GM18858 (cell line): ENCODE results near the gene CUL9.

Experiments used
- ATAC-seq: cut with Tn5 transposase; IDR thresholded peaks from one replicate; pipeline ENCODE4 v1.9.1; 2021; ENCODE audit not compliant: unreplicated experiment

Gene CUL9

DNA sequence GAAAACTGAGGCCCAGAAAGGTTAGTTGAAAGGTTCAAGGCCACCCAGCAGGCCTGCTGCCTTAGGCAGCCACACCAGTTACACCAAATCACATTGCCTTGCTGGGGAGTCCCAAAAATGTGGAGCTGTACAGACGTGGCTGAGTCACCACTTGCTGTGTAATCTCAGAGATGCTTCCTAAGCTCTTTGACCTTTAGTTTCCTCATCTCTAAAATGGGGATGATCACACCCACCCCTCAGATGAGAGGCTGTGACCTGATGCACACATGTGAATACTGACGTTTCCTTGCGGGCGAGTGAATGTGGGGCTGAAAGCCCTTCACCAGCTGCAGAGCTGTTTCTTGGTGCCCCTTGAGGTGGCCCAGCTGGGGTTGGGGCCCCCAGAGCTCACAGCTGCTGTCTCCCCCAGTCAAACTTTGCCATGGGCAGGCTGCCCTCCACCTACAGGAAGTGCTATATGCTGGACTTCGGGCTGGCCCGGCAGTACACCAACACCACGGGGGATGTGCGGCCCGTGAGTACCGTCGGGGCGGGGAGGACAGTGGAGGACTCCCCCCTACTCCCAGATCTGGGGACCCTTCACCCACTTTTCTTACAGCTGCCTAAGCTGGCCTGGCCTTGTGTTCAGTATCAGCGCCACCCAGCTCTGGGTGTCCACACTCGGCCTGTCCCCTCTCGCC is 72.3 kb downstream of the CUL9 start:
- no peak for ATAC-seq

- ATAC-seq, result no peak
These were observed 72.8 kb downstream of the CUL9 start for GRCh38 chr6:43254846-43255245.

DNA sequence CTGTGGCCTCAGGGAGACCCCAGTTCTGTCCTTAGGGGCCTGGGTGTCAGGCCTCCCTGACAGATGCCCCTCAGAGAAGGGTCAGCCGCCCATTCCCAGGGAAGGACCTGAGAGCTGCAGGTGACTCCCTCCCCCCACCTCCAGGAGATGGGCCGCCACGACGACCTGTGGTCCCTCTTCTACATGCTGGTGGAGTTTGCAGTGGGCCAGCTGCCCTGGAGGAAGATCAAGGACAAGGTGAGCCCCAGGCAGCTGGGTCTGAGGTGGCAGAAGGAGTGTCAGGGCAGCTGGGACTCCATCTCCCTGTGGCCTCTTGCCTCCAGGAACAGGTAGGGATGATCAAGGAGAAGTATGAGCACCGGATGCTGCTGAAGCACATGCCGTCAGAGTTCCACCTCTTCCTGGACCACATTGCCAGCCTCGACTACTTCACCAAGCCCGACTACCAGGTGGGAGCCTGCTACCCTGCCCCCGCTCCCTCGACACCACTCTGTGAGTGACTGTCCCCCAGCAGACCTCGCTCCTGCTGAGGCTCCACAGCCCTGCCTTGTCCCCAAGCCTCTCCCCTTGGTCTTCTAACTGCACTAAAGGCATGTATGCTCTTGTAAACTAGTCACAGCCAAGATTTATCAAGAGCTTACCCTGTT is 73.5 kb downstream of the CUL9 start:
- no peak for ATAC-seq

DNA sequence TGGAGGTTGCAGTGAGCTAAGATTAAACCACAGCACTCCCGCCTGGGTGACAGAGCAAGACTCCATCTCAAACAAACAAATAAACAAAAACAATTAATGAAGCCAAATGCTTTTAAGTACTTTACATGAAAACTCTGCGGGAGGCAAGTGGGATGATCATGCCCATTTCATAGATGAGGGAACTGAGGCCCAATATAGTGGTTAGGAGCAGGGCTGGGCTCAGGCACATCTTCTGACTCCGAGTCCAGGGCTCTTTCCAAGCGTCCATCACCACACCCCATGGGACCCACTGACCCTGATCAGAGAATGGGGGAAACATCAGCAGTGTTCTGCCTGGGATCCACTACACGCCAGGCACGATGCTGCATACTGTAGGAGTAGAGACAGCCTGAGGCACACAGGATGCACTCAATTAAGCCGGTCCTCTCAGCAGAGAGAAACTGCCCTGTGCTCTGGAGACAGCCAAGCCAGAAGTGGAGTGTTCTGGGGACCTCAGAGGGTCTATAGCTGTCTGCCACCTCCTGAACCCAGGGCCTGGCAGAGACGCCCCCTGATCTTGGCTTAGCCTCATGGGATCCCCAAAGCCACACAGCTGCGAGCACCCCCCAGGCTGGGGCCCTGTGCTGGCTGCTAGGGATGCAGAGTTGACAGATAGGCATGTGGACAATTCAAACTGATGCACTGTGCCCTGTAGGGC is 74.8 kb downstream of the CUL9 start:
- ATAC-seq, result no peak

- ATAC-seq, result no peak
These were observed 75.6 kb downstream of the CUL9 start for GRCh38 chr6:43257367-43258145.

- no peak for ATAC-seq
These were observed 76.2 kb downstream of the CUL9 start for GRCh38 chr6:43258180-43258579.

DNA sequence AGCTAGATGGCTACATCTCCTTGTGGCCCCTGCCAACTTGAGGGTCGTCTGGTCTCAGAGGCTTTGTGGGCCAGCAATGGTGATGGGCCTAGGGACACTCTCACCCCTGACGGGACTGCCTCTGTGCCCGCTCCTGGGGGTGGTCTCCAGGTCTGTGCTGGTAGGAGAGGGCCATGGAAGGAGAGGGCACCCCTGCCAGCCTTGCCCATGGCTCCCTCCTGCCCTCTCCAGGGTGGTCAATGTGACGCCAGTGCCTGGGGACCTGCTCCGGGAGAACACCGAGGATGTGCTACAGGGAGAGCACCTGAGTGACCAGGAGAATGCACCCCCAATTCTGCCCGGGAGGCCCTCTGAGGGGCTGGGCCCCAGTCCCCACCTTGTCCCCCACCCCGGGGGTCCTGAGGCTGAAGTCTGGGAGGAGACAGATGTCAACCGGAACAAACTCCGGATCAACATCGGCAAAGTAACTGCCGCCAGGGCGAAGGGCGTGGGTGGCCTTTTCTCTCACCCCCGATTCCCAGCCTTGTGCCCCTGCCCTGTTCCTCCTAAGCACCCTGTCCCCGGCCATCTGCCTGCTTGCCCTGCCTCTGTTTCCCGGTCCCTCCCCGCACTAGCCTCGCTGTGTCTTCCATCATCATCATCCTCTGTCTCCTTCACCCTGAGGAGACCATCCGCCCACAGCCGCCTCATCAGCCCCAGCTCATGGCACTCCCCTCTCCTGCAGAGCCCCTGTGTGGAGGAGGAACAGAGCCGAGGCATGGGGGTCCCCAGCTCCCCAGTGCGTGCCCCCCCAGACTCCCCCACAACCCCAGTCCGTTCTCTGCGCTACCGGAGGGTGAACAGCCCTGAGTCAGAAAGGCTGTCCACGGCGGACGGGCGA is 77.1 kb downstream of the CUL9 start:
- ATAC-seq, result no peak

DNA sequence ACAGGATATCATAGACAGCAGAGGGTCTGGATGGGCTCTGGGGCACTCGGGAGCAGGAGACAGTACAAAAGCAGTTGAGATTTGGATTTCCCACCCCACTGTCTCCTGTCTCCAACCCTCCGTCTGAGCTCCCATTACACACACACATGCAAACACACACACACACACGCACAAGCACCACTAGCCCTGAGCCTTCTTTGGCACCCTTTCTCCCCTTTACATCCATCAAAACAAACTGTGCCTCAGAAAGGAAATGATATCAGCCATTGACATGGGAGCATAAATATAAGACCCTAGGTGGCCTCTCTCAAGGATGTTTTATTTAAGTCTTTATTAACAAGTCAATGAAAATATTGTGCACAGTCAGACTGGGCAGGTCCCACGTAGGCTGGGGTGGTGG is 78.8 kb downstream of the CUL9 start:
- no peak for ATAC-seq

DNA sequence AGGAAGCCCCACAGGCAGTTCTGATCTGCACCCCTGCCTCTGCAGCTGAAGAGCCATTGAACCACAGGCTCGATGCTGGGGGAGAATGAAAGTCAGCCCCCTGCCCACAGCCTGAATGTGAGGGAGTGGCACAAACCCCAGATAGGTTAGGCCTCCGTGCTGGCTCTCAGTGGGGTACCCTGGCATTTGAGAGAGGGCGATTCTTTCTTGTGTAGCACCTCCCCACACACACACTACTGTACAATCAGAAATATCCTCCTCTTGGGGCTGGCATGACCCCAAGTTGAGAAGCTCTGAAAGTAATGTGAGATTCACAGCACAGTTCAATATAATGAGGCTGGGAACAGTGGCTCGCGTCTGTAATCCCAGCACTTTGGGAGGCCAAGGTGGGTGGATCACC is 79.2 kb downstream of the CUL9 start:
- no peak for ATAC-seq

GRCh38 chr6:43262000-43262779 is 80.2 kb downstream of the CUL9 start:
- no peak for ATAC-seq

GRCh38 chr6:43262780-43263313 is 80.9 kb downstream of the CUL9 start:
- no peak for ATAC-seq

DNA sequence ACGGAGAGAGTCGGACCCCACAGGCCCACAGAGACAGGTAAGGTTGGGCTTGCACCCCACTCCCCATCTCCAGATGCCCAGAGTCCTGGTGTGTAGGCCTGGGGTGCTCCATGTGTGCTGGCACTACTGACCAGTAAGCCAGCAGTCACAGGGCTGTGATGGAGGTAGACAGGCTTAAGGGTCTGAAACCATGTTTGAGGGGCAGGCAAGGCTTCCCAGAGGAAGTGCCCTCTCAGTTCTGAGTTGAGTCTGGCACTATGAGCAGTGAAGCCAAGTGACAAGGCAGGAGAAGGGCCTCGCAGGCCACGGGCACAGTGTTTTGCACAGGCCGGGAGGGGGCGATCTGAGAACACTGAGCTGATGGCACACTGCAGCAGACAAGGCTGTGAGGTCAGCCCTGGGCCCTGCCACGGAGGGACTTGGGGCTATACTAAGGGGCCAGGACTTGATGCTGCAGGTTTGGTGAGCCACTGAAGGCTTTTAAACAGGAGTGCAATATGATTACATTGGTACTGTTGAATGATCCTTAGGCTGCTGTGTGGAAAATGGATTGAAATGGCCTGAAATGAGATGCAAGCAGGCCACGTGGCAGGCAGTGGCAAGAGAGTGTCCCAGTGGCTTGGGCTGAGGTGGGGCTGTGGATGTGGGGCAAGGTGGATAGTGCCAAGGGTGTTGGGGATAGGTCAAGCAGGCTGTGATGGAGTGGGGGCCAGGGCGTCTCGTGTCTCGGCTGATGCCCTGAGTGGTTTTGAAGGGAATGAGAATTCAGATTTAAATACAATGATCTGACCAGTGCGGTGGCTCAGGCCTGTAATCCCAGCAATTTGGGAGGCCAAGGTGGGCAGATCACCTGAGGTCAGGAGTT is 81.5 kb downstream of the CUL9 start:
- ATAC-seq, result no peak

GRCh38 chr6:43264599-43265145 is 82.7 kb downstream of the CUL9 start:
- no peak for ATAC-seq

GRCh38 chr6:43265564-43265963 is 83.6 kb downstream of the CUL9 start:
- no peak for ATAC-seq

DNA sequence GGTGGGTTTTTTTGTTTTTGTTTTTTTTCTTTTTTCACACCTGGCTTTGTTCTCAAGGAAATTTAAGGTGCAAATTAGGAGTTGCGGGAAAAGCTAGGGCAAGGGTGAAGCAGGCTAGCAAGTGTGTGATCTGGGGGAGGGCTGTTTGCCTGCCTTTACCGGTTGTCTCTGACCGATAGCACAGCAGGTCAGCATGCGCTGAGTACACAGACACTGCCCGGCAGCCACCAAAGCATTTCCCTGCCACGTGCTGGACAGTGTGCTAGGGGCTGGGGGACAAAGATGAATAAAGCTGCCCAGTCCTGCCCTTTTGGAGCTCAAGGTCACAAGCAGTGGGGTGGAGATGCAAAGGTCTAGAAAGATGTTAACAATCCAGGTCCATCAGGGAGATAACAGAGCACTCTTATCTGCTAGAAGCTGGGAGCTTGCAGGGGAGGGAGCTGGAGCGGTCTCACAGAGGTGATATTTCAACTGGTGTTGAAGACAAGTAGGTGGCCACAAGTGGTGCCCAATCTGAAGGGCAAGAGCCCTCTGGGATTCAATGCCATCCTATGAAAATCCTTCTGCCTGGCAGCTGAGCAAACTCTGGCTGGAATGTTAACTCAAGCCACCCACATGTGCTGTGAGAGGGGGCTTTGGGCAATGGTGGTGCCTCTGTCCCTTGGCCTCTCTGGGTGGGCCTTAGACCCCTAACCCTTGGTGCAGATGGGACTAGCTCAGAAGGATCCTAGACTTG is 85.8 kb downstream of the CUL9 start:
- ATAC-seq, result no peak

- no peak for ATAC-seq
These were observed 86.3 kb downstream of the CUL9 start for GRCh38 chr6:43268355-43268700.

DNA sequence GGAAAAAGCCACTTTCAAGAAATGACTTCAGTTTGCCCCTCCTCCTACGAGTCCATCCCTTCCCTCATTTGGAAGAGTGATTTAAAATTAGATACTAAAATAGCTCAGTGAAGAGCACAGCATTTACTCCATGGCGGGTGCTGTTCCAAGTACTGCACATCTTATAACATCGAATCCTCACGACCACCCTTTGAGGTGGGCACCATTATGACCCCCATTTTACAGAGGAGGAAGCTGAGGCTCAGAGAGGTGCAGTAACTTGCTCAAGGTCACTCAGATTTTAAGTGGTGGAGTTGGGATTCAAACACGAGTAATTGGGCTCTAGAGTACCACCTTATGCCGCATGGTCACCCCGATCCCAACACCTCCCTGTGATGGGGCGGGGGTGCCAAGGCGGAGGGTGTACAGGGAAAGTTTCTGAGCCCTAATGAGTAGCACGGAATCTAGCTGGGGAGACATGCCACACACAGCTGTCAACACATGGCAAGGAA is 86.8 kb downstream of the CUL9 start:
- no peak for ATAC-seq
